Osteocyte (in vitro differentiated cells): ENCODE data around the gene ERCC6L. TPM values are rescaled to one million over a fixed set of nuclear protein-coding genes. Genes with fewer than 3 reads are reported as not detected.

Experiments used
- DNase-seq: peaks from one replicate; pipeline ENCODE4 v3.0.0; 2021; ENCODE audit warnings: mixed read lengths; ENCODE audit not compliant: unreplicated experiment; ENCODE audit errors: extremely low spot score
- H3K27ac Mint-ChIP-seq: one replicate; pipeline ENCODE4 v1.8.0; 2021; ENCODE audit warnings: mild to moderate bottlenecking, mixed read lengths; ENCODE audit not compliant: unreplicated experiment
- H3K27me3 Mint-ChIP-seq: one replicate; pipeline ENCODE4 v1.8.0; 2021; ENCODE audit warnings: mixed read lengths; ENCODE audit not compliant: unreplicated experiment
- H3K36me3 Mint-ChIP-seq: one replicate; pipeline ENCODE4 v1.8.0; 2021; ENCODE audit warnings: mixed read lengths; ENCODE audit not compliant: unreplicated experiment
- H3K4me1 Mint-ChIP-seq: one replicate; pipeline ENCODE4 v1.8.0; 2021; ENCODE audit warnings: mixed read lengths; ENCODE audit not compliant: unreplicated experiment
- H3K4me3 Mint-ChIP-seq: one replicate; pipeline ENCODE4 v1.8.0; 2021; ENCODE audit warnings: mild to moderate bottlenecking, moderate library complexity, mixed read lengths; ENCODE audit not compliant: unreplicated experiment
- H3K9me3 Mint-ChIP-seq: one replicate; pipeline ENCODE4 v1.8.0; 2021; ENCODE audit warnings: mixed read lengths; ENCODE audit not compliant: unreplicated experiment
- total RNA-seq: library from RNA; stranded (reverse); gene quantifications from 2 replicates; pipeline ENCODE4 v1.2.1, GENCODE V29; 2021
- TF ChIP-seq, protein P1 (sequence below): fragments of 200-600 bp; sonication (generic); IDR thresholded peaks from 2 replicates; pipeline ENCODE4 v1.5.0; 2021; ENCODE audit warnings: antibody characterized with exemption, mild to moderate bottlenecking, moderate library complexity

ERCC6L gene
- total RNA-seq, 1 donor from 2014 or later, result 1.3 TPM

DNA sequence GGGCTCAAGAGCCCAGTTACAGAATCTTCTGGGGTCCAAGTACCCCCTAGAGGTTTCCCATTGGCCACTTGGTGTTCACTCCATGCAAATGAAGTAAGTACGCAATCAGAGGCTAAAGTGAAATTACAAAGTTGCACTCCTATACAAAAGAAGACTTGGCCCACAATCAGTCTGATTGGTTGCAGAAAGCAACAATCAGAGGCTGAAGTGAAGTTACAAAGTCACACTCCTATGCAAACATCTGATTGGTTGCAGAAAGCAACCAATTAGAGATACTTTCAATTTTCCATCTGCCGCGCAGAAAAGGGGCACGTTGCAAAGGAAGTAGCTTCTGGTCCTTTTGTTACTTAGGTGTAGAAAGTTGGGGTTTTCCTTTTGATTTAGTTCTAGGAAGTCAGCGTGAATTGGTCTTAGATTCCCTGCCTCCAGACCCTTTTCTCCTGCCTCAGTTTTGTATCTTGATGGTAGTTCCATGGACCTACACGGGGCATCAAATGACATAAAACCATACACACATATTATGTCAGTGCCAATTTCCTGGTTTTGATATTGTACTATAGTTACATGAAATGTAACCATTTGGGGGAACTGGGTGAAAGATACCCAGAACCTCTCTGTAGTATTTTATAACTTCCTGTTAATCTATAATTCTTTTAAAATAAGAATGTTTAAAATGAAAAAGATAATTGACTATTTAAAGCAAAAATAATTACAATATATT is 69.7 kb downstream of the ERCC6L start:
- DNase-seq, result no peak
- Mint-ChIP-seq H3K4me3 (no peak overlapping the region), H3K27me3 (peaks cover 4% of the 10 kb centered on the region), H3K9me3 (no peaks in the 10 kb centered on the region), H3K27ac (no peak overlapping the region), H3K4me1 (no peaks in the 10 kb centered on the region), H3K36me3 (no peaks in the 10 kb centered on the region)
- TF ChIP-seq, protein P1, sequence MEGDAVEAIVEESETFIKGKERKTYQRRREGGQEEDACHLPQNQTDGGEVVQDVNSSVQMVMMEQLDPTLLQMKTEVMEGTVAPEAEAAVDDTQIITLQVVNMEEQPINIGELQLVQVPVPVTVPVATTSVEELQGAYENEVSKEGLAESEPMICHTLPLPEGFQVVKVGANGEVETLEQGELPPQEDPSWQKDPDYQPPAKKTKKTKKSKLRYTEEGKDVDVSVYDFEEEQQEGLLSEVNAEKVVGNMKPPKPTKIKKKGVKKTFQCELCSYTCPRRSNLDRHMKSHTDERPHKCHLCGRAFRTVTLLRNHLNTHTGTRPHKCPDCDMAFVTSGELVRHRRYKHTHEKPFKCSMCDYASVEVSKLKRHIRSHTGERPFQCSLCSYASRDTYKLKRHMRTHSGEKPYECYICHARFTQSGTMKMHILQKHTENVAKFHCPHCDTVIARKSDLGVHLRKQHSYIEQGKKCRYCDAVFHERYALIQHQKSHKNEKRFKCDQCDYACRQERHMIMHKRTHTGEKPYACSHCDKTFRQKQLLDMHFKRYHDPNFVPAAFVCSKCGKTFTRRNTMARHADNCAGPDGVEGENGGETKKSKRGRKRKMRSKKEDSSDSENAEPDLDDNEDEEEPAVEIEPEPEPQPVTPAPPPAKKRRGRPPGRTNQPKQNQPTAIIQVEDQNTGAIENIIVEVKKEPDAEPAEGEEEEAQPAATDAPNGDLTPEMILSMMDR, result no peak

DNA sequence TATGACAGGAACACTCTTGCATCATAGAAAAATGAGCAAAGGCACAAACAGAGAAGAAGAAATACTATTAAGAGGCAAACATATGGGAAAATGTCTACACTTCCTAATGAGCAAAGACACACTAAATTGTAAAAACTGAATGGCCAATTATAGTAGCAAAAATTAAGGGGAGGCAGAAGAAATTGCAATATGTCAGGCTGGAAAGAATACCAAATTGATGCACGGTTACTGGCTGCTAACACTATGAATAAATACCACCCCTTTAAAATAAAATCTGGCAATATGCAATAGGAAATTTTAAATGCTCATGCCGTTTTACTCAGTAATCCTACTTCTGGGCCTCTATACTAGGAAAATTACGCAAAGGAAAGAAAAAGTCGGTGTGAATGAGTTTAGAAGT is 73.3 kb downstream of the ERCC6L start:
- TF ChIP-seq, protein P1, result no peak
- no peaks in the 10 kb centered on the region for H3K4me1 Mint-ChIP-seq

DNA sequence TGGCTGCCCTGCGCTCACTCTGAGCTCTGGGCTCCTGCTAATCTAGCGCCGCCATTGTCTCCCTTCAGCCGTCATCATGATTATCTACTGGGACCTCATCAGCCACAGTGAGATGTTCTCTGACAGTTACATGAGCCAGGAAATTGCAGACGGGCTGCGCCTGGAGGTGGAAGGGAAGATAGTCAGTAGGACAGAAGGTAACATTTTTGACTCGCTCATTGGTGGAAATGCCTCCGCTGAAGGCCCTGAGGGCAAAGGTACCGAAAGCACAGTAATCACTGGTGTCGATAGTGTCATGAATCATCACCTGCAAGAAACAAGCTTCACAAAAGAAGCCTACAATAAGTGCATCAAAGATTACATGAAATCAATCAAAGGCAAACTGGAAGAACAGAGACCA is 79.1 kb downstream of the ERCC6L start:
- H3K9me3 Mint-ChIP-seq, result peaks cover 14% of the 10 kb centered on the region
- peaks cover 1% of the 10 kb centered on the region for H3K27me3 Mint-ChIP-seq
- no peaks in the 10 kb centered on the region for H3K36me3 Mint-ChIP-seq
- H3K4me1 Mint-ChIP-seq, result no peaks in the 10 kb centered on the region
- no peak overlapping the region for H3K4me3 Mint-ChIP-seq
- no peak overlapping the region for H3K27ac Mint-ChIP-seq
- DNase-seq, result no peak
- TF ChIP-seq, protein P1, result no peak

More for the DNA sequence above, 73.3 kb downstream of the ERCC6L start:
- DNase-seq, result no peak
- H3K4me3 Mint-ChIP-seq, result no peak overlapping the region
- H3K27me3 Mint-ChIP-seq, result peaks cover 4% of the 10 kb centered on the region
- no peaks in the 10 kb centered on the region for H3K9me3 Mint-ChIP-seq
- no peak overlapping the region for H3K27ac Mint-ChIP-seq
- H3K36me3 Mint-ChIP-seq, result no peaks in the 10 kb centered on the region

DNA sequence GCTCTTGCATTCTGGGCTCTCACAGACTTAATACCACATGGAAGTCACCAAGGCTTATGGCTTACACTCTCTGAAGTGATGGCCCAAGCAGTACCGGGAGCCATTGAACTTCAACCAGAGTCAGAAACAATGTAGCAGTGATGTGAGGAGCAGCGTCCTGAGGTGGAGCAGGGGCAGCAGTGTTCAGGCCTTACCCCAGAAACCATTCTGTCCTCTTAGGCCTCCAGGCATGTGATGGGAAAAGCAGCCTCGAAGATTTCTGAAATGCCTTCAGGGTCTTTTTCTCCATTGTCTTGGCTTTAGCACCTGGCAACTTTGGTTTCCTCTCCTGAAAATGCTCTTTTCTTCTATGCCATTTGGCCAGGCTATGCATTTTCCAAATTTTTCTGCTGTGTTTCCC is 80.1 kb downstream of the ERCC6L start:
- peaks cover 14% of the 10 kb centered on the region for H3K9me3 Mint-ChIP-seq

More for the DNA sequence above, 80.1 kb downstream of the ERCC6L start:
- Mint-ChIP-seq H3K27me3 (no peaks in the 10 kb centered on the region), H3K4me3 (no peak overlapping the region), H3K4me1 (no peaks in the 10 kb centered on the region), H3K36me3 (no peaks in the 10 kb centered on the region), H3K27ac (no peak overlapping the region)
- TF ChIP-seq, protein P1, result no peak
- DNase-seq, result no peak

Other genes starting within 250 kb of the ERCC6L start
- 19.5 and 19.9 TPM in 2 replicates for gene RTL5, start 107.1 kb downstream of the ERCC6L start, total RNA-seq
- 10.9 and 12.1 TPM in 2 replicates for gene PIN4, start 57.3 kb downstream of the ERCC6L start, total RNA-seq
- 1,562 and 1,587 TPM in 2 replicates for gene RPS4X, start 38.2 kb upstream of the ERCC6L start, total RNA-seq
- gene CITED1, start 66.9 kb upstream of the ERCC6L start, total RNA-seq, result 1.1 TPM in 1 of 2 replicates, not detected in the other